Keratinocyte (primary cell): ENCODE data around the gene MZT1. TPM values are rescaled to one million over a fixed set of nuclear protein-coding genes. Genes with fewer than 3 reads are reported as not detected.

Experiments used
- DNase-seq: peaks from one replicate; pipeline ENCODE4 v3.0.0-alpha.2; 2011; ENCODE audit warnings: low read depth, missing footprints, low spot score
- FAIRE-seq: peaks from 2 replicates; lab custom pipeline; 2011; peaks lifted over from hg19 to GRCh38; lab: Jason Lieb, UNC
- H2AFZ ChIP-seq: 2 replicates; pipeline ENCODE4 v1.6.0; 2012; ENCODE audit warnings: low read length, control low read depth, inconsistent platforms; ENCODE audit not compliant: control insufficient read depth
- H3K27ac ChIP-seq: 2 replicates; pipeline ENCODE4 v1.5.1; 2011; ENCODE audit warnings: low read length; ENCODE audit not compliant: control insufficient read depth, insufficient read depth
- H3K27me3 ChIP-seq: 3 replicates; pipeline ENCODE4 v1.6.0; 2011; ENCODE audit warnings: low read length; ENCODE audit not compliant: control insufficient read depth, insufficient read depth; ENCODE audit errors: extremely low read depth
- H3K36me3 ChIP-seq, 2 experiments: 2 replicates in 1 of 2; 3 replicates in 1 of 2; pipeline ENCODE4 v1.5.1; 2011; ENCODE audit warnings: low read length in 2 of 2, mild to moderate bottlenecking in 1 of 2; ENCODE audit not compliant: control insufficient read depth in 2 of 2, insufficient read depth in 2 of 2; ENCODE audit errors: extremely low read depth in 1 of 2
- H3K4me1 ChIP-seq: 3 replicates; pipeline ENCODE4 v1.5.1; 2011; ENCODE audit warnings: low read length; ENCODE audit not compliant: control insufficient read depth, insufficient read depth; ENCODE audit errors: extremely low read depth
- H3K4me2 ChIP-seq: 3 replicates; pipeline ENCODE4 v1.6.0; 2011; ENCODE audit warnings: low read depth, low read length; ENCODE audit not compliant: control insufficient read depth, insufficient read depth; ENCODE audit errors: extremely low read depth
- H3K4me3 ChIP-seq, 3 experiments: fragments of 200-600 bp in 1 of 3; sonication (generic) in 1 of 3; 2 replicates in 2 of 3; 3 replicates in 1 of 3; pipeline ENCODE4 v1.5.1; 2011 to 2016; ENCODE audit warnings: low read length in 3 of 3, mild to moderate bottlenecking in 3 of 3, control low read depth in 2 of 3, inconsistent platforms in 1 of 3, low read depth in 1 of 3, mixed read lengths in 1 of 3, mixed run types in 1 of 3, moderate library complexity in 1 of 3; ENCODE audit not compliant: control insufficient read depth in 2 of 3, insufficient read depth in 2 of 3; ENCODE audit errors: extremely low read depth in 1 of 3
- H3K79me2 ChIP-seq: 2 replicates; pipeline ENCODE4 v1.6.0; 2012; ENCODE audit warnings: low read length; ENCODE audit not compliant: control insufficient read depth, insufficient read depth
- H3K9ac ChIP-seq: 3 replicates; pipeline ENCODE4 v1.6.0; 2011; ENCODE audit warnings: low read length; ENCODE audit not compliant: control insufficient read depth, insufficient read depth; ENCODE audit errors: extremely low read depth
- H3K9me1 ChIP-seq: 3 replicates; pipeline ENCODE4 v1.6.0; 2011; ENCODE audit warnings: low read length; ENCODE audit not compliant: control insufficient read depth, insufficient read depth; ENCODE audit errors: extremely low read depth
- H3K9me3 ChIP-seq: 2 replicates; pipeline ENCODE4 v1.5.1; 2012; ENCODE audit warnings: low read depth, low read length; ENCODE audit not compliant: control insufficient read depth
- H4K20me1 ChIP-seq: 3 replicates; pipeline ENCODE4 v1.6.0; 2011; ENCODE audit warnings: low read length; ENCODE audit not compliant: control insufficient read depth, insufficient read depth; ENCODE audit errors: extremely low read depth
- CTCF ChIP-seq, 3 experiments: IDR thresholded peaks in 1 of 3; conservative IDR thresholded peaks in 1 of 3; optimal IDR thresholded peaks in 1 of 3; 2 replicates in 2 of 3; 3 replicates in 1 of 3; pipeline versions ENCODE3 to v1.5.1; 2011; ENCODE audit warnings: low read length in 3 of 3, mild to moderate bottlenecking in 3 of 3, moderate library complexity in 2 of 3, control low read depth in 1 of 3, inconsistent platforms in 1 of 3; ENCODE audit not compliant: insufficient read depth in 2 of 3; ENCODE audit errors: extremely low read depth in 1 of 3
- EZH2 ChIP-seq: IDR thresholded peaks from one replicate; pipeline ENCODE4 v1.6.1; 2012; ENCODE audit warnings: inconsistent platforms, mild to moderate bottlenecking, low read length, moderate library complexity
- dilution Hi-C: fragments of 300-500 bp; cut with MboI; formaldehyde crosslinking; loops from one replicate; pipeline ENCODE4 v1.7.0; 2020; ENCODE audit warnings: low sequenced_read_pairs; ENCODE audit not compliant: extremely low pct_ligation_motif_present
- polyA plus RNA-seq, 5 experiments: library from polyadenylated mRNA; depleted of rRNA in 3 of 5; stranded (reverse) in 3 of 5; stranded (forward) in 1 of 5; unstranded in 1 of 5; fragments of >200 nt; gene quantifications; 1 replicate in 1 of 5; 2 replicates in 3 of 5; 3 replicates in 1 of 5; pipeline versions ENCODE4 v1.2.1 to v1.2.3, GENCODE V29; 2011 to 2012; ENCODE audit warnings: missing spikeins in 2 of 5, low read depth in 1 of 5, low replicate concordance in 1 of 5

Gene MZT1
- polyA plus RNA-seq, 1 donor (not counting 4 experiments of a cell fraction or from before 2014, with no cell fraction given), result 13.7 TPM

GRCh38 chr13:72763411-72763810 is 36.0 kb upstream of the MZT1 start:
- no peak for FAIRE-seq
- no peaks in the 10 kb centered on the region for H3K9me1 ChIP-seq
- H3K27me3 ChIP-seq, result no peaks in the 10 kb centered on the region
- no peak overlapping the region for H3K4me2 ChIP-seq
- no peak overlapping the region for H3K27ac ChIP-seq
- no peak for DNase-seq
- H3K4me1 ChIP-seq, result no peaks in the 10 kb centered on the region
- no peak overlapping the region for H3K4me3 ChIP-seq
- H4K20me1 ChIP-seq, result no peaks in the 10 kb centered on the region
- H3K9ac ChIP-seq, result no peak overlapping the region
- H3K79me2 ChIP-seq, result no peaks in the 10 kb centered on the region
- TF ChIP-seq EZH2 (no peak), CTCF (optimal IDR thresholded peaks at IDR 0.05 in 1 of 3, IDR thresholded peaks at IDR 0.05 in 1 of 3, conservative IDR thresholded peaks at IDR 0.05 in 1 of 3; ENCODE audit: extremely low read depth in 1 of 3, insufficient read depth in 2 of 3, low read length in 3 of 3) (no peak)
- no peak overlapping the region for H2AFZ ChIP-seq
- dilution Hi-C loops, result no loop called here
- no peaks in the 10 kb centered on the region for H3K9me3 ChIP-seq
- peaks cover 18 to 24% of the 10 kb centered on the region in 2 experiments for H3K36me3 ChIP-seq

- FAIRE-seq (no peak), DNase-seq (no peak)
- no peaks in the 10 kb centered on the region for H3K79me2 ChIP-seq
- no peak overlapping the region for H3K27ac ChIP-seq
- dilution Hi-C loops, result no loop called here
- no peak overlapping the region for H3K4me2 ChIP-seq
- no peaks in the 10 kb centered on the region for H3K4me1 ChIP-seq
- no peaks in the 10 kb centered on the region for H4K20me1 ChIP-seq
- no peak overlapping the region for H3K4me3 ChIP-seq
- H2AFZ ChIP-seq, result no peak overlapping the region
- H3K27me3 ChIP-seq, result no peaks in the 10 kb centered on the region
- H3K36me3 ChIP-seq, result peaks cover 13 to 29% of the 10 kb centered on the region in 2 experiments
- H3K9me1 ChIP-seq, result no peaks in the 10 kb centered on the region
- no peak overlapping the region for H3K9ac ChIP-seq
- H3K9me3 ChIP-seq, result no peaks in the 10 kb centered on the region
- no peak for TF ChIP-seq CTCF (optimal IDR thresholded peaks at IDR 0.05 in 1 of 3, IDR thresholded peaks at IDR 0.05 in 1 of 3, conservative IDR thresholded peaks at IDR 0.05 in 1 of 3; ENCODE audit: extremely low read depth in 1 of 3, insufficient read depth in 2 of 3, low read length in 3 of 3)
- no peak for TF ChIP-seq EZH2
Observed at GRCh38 chr13:72760189-72760588, 32.8 kb upstream of the MZT1 start.
